ENCODE measurements around the gene PNPO.

PNPO gene

GRCh38 chr17:47952171-47953021, 11.0 kb downstream of the PNPO start:
- DNase-seq = no peak

DNA sequence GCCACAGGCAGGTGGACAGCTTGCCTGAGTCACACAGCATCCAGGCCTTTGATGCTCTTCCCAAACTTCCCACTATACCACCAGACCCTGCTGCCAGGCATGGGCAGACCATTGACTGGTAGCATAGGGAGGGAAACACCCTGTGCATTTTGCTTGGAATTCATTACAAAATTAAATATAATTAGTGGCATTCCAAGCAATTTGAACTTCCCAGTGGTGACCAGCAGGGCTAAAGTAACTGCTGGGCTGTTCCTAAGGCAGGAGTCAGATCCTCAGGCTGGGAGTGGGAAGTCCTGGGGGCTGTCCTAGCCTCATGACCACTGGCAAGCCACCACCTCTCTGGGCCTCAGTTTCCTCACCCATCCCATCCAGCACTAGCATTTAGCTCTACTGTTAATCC, 12.5 kb downstream of the PNPO start:
- DNase-seq = no peak

DNA sequence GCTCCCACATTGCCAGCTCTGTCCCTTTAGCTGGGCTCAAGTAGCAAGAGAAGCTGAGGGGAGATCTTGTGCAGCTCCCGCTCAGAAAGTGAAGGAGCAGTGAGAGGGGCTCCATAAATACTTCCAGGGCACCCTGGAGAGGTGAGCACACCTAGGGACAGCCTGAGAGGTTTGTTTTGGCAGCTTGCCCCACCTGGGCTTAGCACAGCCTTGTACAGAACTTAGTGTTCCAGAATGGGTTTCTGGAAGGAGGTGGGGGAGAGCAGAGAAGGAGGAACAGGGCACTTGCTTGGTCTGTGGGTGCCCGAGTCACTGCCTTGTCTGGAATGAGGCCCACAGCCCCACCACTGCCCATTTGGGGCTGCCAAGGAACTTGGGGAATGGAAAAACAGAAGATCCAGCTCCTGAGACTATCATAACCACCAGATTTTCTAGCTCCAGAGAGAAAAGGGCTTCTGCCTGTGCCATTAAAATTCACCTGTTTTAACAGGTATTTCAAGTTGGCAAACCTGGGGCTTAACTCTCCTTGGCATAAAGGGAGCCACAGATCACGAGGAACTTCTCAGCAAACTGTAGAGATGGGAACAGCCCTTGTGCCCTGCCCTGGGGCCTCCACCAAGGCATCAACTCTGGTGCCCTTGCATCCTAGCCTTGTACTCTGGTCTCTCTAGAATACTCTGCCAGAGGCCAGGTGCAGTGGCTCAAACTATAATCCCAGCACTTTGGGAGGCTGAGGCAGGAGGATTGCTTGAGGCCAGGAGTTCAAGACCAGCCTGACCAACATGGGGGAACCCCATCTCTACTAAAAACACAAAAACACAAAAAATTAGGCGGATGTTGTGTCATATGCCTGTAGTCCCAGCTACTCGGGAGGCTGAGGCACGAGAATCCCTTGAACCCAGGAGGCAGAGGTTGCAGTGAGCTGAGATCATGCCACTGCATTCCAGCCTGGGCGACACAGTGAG, 14.4 kb downstream of the PNPO start:
- no peak for DNase-seq

DNA sequence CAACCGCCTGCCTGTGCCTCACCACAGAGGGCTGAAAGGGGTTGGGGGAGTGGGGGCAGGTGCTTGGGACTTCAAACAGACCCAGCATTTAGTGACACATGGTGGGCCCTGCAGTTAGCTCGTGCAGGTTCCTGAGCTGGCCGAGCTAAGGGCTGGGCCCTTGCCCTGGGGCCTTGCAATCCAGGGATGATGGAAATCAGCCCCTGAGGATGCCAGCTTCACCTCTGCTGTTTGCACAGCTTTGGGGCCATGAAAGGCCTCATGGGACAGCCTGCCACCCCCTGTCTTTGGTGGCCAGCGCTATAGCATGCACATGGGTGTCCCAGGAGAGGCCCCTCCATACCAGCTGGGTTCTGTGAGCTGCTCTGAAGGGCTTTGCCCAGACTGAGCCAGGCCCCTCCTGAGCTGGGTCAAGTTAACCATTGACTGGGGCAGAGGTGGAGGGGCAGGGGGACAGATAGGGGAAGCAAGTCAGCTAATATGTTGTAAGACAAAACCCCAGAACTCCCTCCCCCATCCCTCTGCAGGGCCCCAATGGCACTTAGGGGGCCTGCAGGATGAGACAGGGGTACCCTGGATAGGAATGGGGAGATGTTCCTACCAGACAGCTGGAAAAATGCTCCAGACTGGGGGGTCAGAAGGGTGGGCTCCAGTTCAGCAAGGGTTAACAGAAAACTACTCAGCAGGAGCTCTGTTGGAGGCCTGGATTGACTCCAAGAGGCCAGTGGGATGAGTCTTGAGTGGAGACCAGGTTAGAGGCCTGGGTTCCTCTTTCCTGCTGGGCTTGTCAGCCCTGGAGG, 15.6 kb downstream of the PNPO start:
- DNase-seq = no peak

DNA sequence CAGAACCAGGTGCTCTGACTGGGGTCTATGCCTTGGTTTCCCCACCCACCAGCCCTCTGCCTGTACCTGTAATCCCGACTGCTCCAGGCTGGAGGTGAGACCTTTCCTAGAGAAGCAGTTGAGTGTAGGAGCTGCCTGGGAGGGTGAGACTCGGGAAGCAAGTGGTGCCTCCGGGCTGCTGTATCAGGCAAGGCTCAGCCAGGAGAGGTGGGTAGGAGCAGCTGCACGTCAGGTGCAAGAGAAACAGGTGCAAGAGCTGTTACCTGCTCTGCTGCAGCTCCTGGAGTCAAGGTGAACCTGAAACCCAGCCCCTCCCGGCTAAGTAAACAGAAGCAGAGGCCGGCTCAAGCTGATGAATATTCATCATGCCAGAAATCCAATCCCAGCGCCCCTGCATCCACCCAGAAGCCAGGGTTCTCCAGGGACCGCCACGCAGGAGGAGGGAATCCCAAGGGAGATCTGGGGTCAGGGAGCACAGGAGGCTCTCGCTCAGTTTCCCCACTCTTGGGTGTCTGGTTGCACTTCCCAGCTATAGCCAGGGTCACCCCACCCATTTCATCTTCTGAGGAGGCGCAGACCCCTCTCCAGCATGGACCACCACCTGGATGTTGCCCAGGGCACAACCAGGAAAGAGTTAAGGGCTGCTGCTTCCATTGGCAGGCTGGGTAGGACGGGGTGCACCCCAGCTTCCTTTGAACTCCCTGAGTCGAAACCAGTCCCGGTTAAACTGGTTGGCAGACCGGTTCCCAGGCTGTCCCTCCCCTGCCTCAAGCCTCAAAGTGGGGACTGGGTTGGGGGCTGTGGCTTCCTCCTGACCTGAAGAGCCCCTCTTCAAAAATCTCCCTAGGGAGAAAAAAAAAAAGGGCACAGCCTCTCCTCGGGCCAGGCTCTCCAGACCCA, 16.5 kb downstream of the PNPO start, which contains the start of gene PRR15L:
TSS of gene PRR15L (minus strand) at position 293 of the 900 bp plus-strand sequence. CDS start 4,649 bp downstream, outside the sequence.
- DNase-seq = no peak

DNA sequence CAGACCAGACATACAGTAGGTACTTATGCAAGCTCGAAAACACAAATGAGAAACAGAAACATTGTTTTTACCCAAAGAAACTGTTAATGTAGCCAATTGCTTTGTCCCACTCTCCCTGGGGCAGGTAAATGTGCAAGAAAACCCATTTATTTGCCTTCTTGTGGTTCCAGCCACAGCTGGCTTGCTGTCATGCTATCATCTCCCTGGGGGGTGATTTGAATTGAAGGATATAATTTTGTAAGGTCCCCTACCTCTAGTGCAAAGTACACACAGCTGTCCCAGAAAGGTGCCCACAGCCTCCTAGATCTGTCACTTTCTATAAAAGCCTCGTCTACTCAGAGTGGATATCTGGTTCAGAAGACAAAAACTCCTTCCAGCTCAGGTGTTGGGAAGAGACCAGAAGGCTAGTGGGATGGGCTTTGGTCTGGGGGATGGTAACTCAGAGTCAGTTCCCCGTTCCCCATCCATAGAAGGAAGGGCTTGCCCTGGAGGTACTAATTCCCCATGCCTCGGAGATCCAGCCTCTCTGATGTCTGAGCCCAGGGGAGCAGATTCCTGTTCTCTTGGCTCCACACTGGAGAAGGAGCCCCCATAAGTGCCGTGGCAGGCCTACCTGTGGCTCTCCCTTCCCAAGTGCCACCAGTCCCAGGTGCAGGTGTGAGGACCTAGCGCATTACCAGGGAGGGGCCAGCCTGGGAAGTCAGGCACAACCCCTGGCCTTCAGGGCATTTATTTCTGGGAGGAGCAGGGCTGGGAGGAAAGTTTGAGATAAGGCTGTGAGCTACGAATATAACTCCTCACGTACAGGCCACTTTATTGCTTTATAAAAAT, 18.7 kb downstream of the PNPO start:
- no peak for DNase-seq

GRCh38 chr17:47961406-47961805, 20.0 kb downstream of the PNPO start:
- DNase-seq = no peak

DNA sequence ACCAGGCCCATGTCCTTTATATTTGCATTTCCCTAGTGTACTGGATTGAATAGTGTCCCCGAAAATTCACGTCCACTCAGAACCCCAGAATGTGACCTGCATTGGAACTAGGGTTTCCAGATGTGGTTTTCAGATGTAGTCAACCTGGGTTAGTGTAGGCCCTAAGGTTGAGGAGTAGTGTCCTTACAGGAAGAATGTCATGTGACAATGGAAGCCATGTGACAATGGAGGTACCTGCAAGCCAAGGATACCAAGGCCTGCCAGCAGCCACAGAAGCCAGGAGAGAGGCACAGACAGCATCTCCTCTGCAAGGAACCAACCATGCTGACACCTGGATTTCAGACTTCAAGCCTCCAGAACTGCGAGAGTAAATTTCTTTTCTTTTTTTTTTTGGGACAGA, 21.5 kb downstream of the PNPO start:
- no peak for DNase-seq

DNA sequence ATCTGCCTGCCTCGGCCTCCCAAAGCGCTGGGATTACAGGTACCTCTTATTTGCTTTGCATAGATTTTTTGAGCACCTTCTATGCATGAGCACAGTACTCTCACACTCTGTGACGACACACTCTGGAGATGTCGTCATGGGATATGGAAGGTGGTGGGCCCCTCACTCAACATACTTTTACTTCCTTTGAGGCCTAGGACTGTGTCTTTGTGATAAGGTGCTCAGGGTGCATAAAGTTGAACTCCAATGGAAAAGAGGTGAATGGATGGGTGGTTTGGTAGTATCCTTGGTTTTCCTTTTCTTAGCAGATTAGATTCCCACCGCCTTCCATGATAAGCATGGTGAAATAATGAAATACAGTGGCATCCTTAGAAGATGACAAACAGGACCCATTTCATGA, 23.5 kb downstream of the PNPO start:
- no peak for DNase-seq

DNA sequence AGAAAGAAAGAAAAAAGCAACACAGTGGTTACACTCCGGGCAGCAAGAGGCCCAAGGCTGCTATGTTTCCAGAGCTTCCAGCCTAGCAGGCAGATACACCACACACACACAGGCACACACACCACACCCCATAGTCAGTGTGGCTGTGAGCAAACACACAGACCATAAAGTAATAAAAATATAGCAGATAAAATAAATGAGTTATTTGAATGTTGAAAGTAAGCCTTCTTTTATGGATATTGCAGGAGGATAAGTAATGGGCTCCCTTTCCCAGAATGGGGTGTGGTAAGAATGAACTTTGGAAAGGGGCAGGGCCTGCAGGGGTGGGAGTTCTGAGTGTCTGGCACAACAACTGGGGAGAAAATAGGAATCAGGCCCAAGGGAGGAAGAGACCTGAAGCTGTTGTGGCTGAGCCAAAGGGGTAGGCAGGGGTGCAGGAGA, 24.7 kb downstream of the PNPO start:
- DNase-seq = no peak

- DNase-seq = no peak
Measured at GRCh38 chr17:47967607-47968252, 26.4 kb downstream of the PNPO start.

- DNase-seq = no peak
Measured at GRCh38 chr17:47968836-47969235, 27.5 kb downstream of the PNPO start.

GRCh38 chr17:47969930-47970724, 28.8 kb downstream of the PNPO start:
- no peak for DNase-seq

DNA sequence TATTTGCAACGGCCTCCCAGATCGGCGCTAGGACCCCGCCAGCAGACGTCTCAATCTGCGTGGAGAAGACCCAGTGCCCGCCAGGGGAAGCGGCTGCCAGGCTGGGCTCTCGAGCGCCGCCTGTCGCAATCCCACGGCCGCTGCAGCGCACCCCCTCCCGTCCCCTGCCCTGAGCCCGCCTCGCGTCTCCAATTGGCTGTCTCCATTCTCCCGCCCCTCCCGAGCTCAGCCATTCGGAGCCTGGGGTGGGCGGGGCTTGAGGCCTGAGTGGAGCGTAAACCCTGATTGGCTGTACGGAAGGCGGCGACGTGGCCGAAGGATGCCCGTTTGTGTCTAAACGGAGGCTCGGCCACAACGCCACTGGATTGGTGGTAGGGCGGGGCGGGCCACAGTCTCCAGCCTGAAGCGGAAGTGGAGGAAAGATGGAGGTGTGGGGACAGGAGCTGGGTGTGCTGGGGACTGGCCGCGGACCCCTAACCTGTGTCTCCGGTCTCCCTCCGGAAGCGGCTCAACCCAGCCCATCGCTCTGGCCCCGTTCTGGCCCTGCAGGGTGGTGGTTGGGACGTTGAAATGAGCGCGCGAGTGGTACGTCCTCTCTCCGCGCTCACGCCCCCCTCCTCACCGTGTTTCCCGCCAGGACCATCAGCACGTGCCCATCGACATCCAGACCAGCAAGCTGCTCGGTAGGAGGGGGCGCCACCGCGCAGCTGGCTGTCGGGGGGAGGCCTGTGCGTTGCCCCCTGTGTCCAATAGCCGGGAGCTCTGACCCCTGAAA, 29.5 kb downstream of the PNPO start, which contains the start of gene CDK5RAP3:
TSS of gene CDK5RAP3 (plus strand) at position 389 of the 775 bp plus-strand sequence. CDS start at position 423, 34 bp downstream.
- DNase-seq = peak; percentile 100

DNA sequence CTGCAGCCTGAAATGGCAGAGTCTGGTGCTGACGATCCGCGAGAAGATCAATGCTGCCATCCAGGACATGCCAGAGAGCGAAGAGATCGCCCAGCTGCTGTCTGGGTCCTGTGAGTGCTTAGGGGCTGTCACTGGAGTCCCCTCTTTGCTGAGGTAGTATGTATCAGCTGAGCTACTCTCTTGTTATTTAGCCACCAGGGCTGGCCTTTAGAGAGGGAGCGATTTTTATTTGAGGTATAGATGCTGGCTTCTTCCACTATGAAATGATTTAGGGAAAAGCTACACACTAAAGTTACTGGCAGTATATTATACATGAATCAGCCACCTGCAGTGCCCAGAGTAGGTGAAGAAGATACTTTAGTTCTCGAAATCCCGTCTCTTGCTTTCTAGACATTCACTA, 32.2 kb downstream of the PNPO start:
- DNase-seq = no peak

DNA sequence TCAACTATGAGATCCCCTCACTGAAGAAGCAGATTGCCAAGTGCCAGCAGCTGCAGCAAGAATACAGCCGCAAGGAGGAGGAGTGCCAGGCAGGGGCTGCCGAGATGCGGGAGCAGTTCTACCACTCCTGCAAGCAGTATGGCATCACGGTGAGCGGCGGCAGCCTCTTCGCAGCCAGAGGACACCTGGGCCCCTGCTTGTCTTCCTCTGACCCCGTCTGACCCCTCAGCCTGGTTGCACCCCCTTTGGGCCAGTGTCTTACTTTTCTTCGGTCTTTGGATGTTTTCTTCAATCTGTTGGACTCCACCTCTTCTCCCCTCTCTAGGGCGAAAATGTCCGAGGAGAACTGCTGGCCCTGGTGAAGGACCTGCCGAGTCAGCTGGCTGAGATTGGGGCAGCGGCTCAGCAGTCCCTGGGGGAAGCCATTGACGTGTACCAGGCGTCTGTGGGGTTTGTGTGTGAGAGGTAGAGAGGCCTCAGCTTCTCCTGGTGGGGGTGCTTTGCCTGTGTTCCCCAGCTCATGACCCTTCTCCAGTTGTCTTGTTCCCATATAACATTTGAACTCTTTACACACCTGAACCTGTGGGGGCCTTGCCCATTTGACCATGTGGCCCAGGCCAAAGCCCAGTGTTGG, 33.9 kb downstream of the PNPO start:
- no peak for DNase-seq

GRCh38 chr17:47975823-47976205, 34.4 kb downstream of the PNPO start:
- no peak for DNase-seq

GRCh38 chr17:47978324-47978723, 37.0 kb downstream of the PNPO start:
- DNase-seq = peak; percentile 60

Data from activated CD4-positive, alpha-beta T cell treated with anti-CD3 and anti-CD28 coated beads, Interleukin-10, Interleukin-2, amounts not matched to agents 100 ng/mL and 50 ng/mL, durations not matched to agents 16 hours and 8 hours (primary cell).